Thoracic aorta (tissue), 2 donors: ENCODE data around the gene PTPN23. TPM values are rescaled to one million over a fixed set of nuclear protein-coding genes. Genes with fewer than 3 reads are reported as not detected.

ENCODE experiments used
- ATAC-seq: fragments of 150-250 bp; one replicate; pipeline ENCODE4 v1.8.0; 2017; ENCODE audit warnings: low read depth; ENCODE audit not compliant: insufficient number of reproducible peaks, low FRiP score
- DNase-seq: peaks from one replicate; pipeline ENCODE4 v3.0.0-alpha.2; 2020; ENCODE audit warnings: low spot score
- H3K27ac ChIP-seq, 2 donors: fragments of 200-600 bp; sonication (generic); 1 replicate in 1 of 2; 2 replicates in 1 of 2; pipeline ENCODE4 v1.5.1; 2016; ENCODE audit warnings: mild to moderate bottlenecking in 2 of 2, moderate library complexity in 2 of 2
- H3K27me3 ChIP-seq: fragments of 200-600 bp; sonication (generic); replicated peaks from 2 replicates; pipeline ENCODE4 v1.6.0; 2016; ENCODE audit warnings: mild to moderate bottlenecking; ENCODE audit not compliant: insufficient read depth
- H3K36me3 ChIP-seq: fragments of 200-600 bp; sonication (generic); one replicate; pipeline ENCODE4 v1.5.1; 2016
- H3K4me1 ChIP-seq, 2 donors: fragments of 200-600 bp; sonication (generic); 1 replicate in 1 of 2; 2 replicates in 1 of 2; pipeline versions ENCODE4 v1.5.1 to v1.6.0; 2016; ENCODE audit warnings: low read depth in 2 of 2, mild to moderate bottlenecking in 1 of 2; ENCODE audit not compliant: control insufficient read depth in 1 of 2
- H3K4me3 ChIP-seq: fragments of 200-600 bp; sonication (generic); 2 replicates; pipeline ENCODE4 v1.5.1; 2016; ENCODE audit warnings: mild to moderate bottlenecking
- H3K9me3 ChIP-seq: fragments of 200-600 bp; sonication (generic); 2 replicates; pipeline ENCODE4 v1.5.1; 2016
- CTCF ChIP-seq: fragments of 200-600 bp; sonication (generic); IDR thresholded peaks from one replicate; pipeline ENCODE4 v1.5.1; 2019; ENCODE audit warnings: antibody characterized with exemption
- total RNA-seq, 2 donors: library from RNA; depleted of rRNA; stranded (reverse); fragments of >200 nt; gene quantifications; one replicate each; pipeline versions ENCODE4 v1.1.0 to v1.2.3, GENCODE V29; 2016

PTPN23 gene
- total RNA-seq, 2 donors from 2014 or later, result 32.2 to 50.4 TPM

GRCh38 chr3:47424434-47425382 is 43.9 kb downstream of the PTPN23 start:
- H3K27me3 ChIP-seq, result no peaks in the 10 kb centered on the region
- no peak overlapping the region for H3K4me3 ChIP-seq
- no peaks in the 10 kb centered on the region for H3K9me3 ChIP-seq
- H3K4me1 ChIP-seq, result peaks cover 8 to 17% of the 10 kb centered on the region in 2 donors
- no peak overlapping the region for H3K27ac ChIP-seq
- H3K36me3 ChIP-seq, result peaks cover 40% of the 10 kb centered on the region
- TF ChIP-seq CTCF, result no peak
- ATAC-seq (no peak), DNase-seq (no peak)

- Histone ChIP-seq H3K4me3 (no peak overlapping the region), H3K4me1 (peaks cover 8 to 17% of the 10 kb centered on the region in 2 donors), H3K27ac (no peak overlapping the region), H3K27me3 (no peaks in the 10 kb centered on the region), H3K36me3 (peaks cover 35% of the 10 kb centered on the region), H3K9me3 (no peaks in the 10 kb centered on the region)
- no peak for ATAC-seq
- DNase-seq, result no peak
- TF ChIP-seq CTCF, result no peak
Observed at GRCh38 chr3:47425383-47425778, 44.6 kb downstream of the PTPN23 start.

- TF ChIP-seq CTCF, result no peak
- H3K36me3 ChIP-seq, result peaks cover 39% of the 10 kb centered on the region
- H3K27me3 ChIP-seq, result no peaks in the 10 kb centered on the region
- no peak for DNase-seq
- H3K9me3 ChIP-seq, result no peaks in the 10 kb centered on the region
- ATAC-seq, result no peak
- no peak overlapping the region for H3K4me3 ChIP-seq
- H3K4me1 ChIP-seq, result peaks cover 8 to 13% of the 10 kb centered on the region in 2 donors
- no peak overlapping the region for H3K27ac ChIP-seq
Observed at GRCh38 chr3:47425959-47426358, 45.1 kb downstream of the PTPN23 start.

GRCh38 chr3:47427866-47428265 is 47.0 kb downstream of the PTPN23 start:
- no peak for DNase-seq
- no peaks in the 10 kb centered on the region for H3K9me3 ChIP-seq
- H3K27ac ChIP-seq, result no peak overlapping the region
- no peak overlapping the region for H3K4me3 ChIP-seq
- no peaks in the 10 kb centered on the region for H3K4me1 ChIP-seq
- H3K27me3 ChIP-seq, result no peaks in the 10 kb centered on the region
- no peak for TF ChIP-seq CTCF
- H3K36me3 ChIP-seq, result peaks cover 47% of the 10 kb centered on the region
- ATAC-seq, result no peak

GRCh38 chr3:47428662-47429061 is 47.8 kb downstream of the PTPN23 start:
- no peak for TF ChIP-seq CTCF
- ATAC-seq, result no peak
- H3K36me3 ChIP-seq, result peaks cover 47% of the 10 kb centered on the region
- no peak overlapping the region for H3K4me3 ChIP-seq
- H3K9me3 ChIP-seq, result no peaks in the 10 kb centered on the region
- DNase-seq, result no peak
- H3K4me1 ChIP-seq, result no peaks in the 10 kb centered on the region
- no peaks in the 10 kb centered on the region for H3K27me3 ChIP-seq
- H3K27ac ChIP-seq, result no peak overlapping the region
